HepG2 (cell line): ENCODE measurements around the gene ELAC2. TPM values are rescaled to one million over a fixed set of nuclear protein-coding genes. Genes with fewer than 3 reads are reported as not detected.

Experiments used
- ATAC-seq: fragments of 200-7000 bp; cut with Tn5 transposase; 3 replicates; pipeline ENCODE4 v1.9.1; 2020; ENCODE audit warnings: mild to moderate bottlenecking, moderate library complexity
- BruUV-seq: library from RNA; stranded (reverse); fragments of 400-500 nt; replicated peaks from 2 replicates; lab custom pipeline; 2021; lab: Mats Ljungman, UMichigan
- CTCF ChIA-PET: fragments of 300-600 bp; formaldehyde crosslinking; extraction: SDS; loops from one replicate; lab custom pipeline; 2021; ENCODE audit warnings: low total read pairs, inconsistent platforms, low intra/inter-chr PET ratio; lab: Yijun Ruan, JAX
- POLR2A ChIA-PET: fragments of 350-600 bp; sonication (Branson Sonifier 250); formaldehyde crosslinking; loops from one replicate; lab custom pipeline; 2020; ENCODE audit warnings: antibody characterized with exemption, inconsistent platforms; lab: Yijun Ruan, JAX
- DNase-seq: peaks from one replicate; pipeline ENCODE4 v3.0.0-alpha.2; 2015; ENCODE audit warnings: low spot score
- FAIRE-seq: peaks from 3 replicates; lab custom pipeline; 2011; peaks lifted over from hg19 to GRCh38; lab: Jason Lieb, UNC
- H2AFZ ChIP-seq: one replicate; pipeline ENCODE4 v1.6.1; 2011; ENCODE audit warnings: low read length, inconsistent platforms
- H3K27ac ChIP-seq: fragments of 300-600 bp; 3 replicates; pipeline ENCODE4 v1.8.0; 2011; ENCODE audit warnings: mixed run types, mild to moderate bottlenecking, mixed read lengths, low read length, inconsistent platforms; ENCODE audit not compliant: insufficient read depth; ENCODE audit errors: extremely low read length
- H3K27me3 ChIP-seq, 2 experiments: fragments of 200-600 bp in 1 of 2; 2 replicates in 1 of 2; 3 replicates in 1 of 2; pipeline versions ENCODE4 v1.6.0 to v1.8.0; 2011; ENCODE audit warnings: low read length in 2 of 2, mild to moderate bottlenecking in 2 of 2, moderate library complexity in 2 of 2, inconsistent platforms in 1 of 2; ENCODE audit not compliant: insufficient read depth in 2 of 2, control insufficient read depth in 1 of 2
- H3K36me3 ChIP-seq, 2 experiments: fragments of 200-600 bp in 1 of 2; replicated peaks in 1 of 2; 2 replicates in 1 of 2; 3 replicates in 1 of 2; pipeline versions ENCODE4 v1.5.1 to v1.8.0; 2011; ENCODE audit warnings: low read length in 2 of 2, inconsistent platforms in 1 of 2; ENCODE audit not compliant: insufficient read depth in 2 of 2, control insufficient read depth in 1 of 2
- H3K4me1 ChIP-seq: 2 replicates; pipeline ENCODE4 v1.5.1; 2012; ENCODE audit warnings: low read length, inconsistent platforms; ENCODE audit not compliant: insufficient read depth
- H3K4me2 ChIP-seq: 2 replicates; pipeline ENCODE4 v1.6.0; 2011; ENCODE audit warnings: low read depth, low read length, inconsistent platforms
- H3K4me3 ChIP-seq, 3 experiments: fragments of 200-600 bp in 1 of 3; sonication (generic), shearing (Covaris generic) in 1 of 3; replicated peaks in 1 of 3; 2 replicates each; pipeline ENCODE4 v1.5.1; 2011 to 2016; ENCODE audit warnings: low read length in 3 of 3, inconsistent platforms in 2 of 3, low read depth in 2 of 3, mild to moderate bottlenecking in 2 of 3, control low read depth in 1 of 3, mixed read lengths in 1 of 3; ENCODE audit not compliant: insufficient read depth in 1 of 3
- H3K79me2 ChIP-seq: one replicate; pipeline ENCODE4 v1.6.1; 2011; ENCODE audit warnings: low read length, inconsistent platforms; ENCODE audit not compliant: insufficient read depth
- H3K9ac ChIP-seq: 2 replicates; pipeline ENCODE4 v1.6.0; 2011; ENCODE audit warnings: mild to moderate bottlenecking, low read depth, low read length, inconsistent platforms; ENCODE audit not compliant: insufficient read depth
- H3K9me3 ChIP-seq: 2 replicates; pipeline ENCODE4 v1.5.1; 2012; ENCODE audit warnings: mild to moderate bottlenecking, low read length
- H4K20me1 ChIP-seq: 2 replicates; pipeline ENCODE4 v1.6.0; 2011; ENCODE audit warnings: inconsistent platforms, mild to moderate bottlenecking, low read length, moderate library complexity; ENCODE audit not compliant: insufficient read depth
- NBN ChIP-seq: fragments of 450-650 bp; conservative IDR thresholded peaks from 2 replicates; pipeline ENCODE4 v1.6.1; 2017
- NONO ChIP-seq, 2 experiments: fragments of 450-650 bp in 1 of 2; sonication (generic) in 1 of 2; formaldehyde crosslinking in 1 of 2; IDR thresholded peaks in 1 of 2; conservative IDR thresholded peaks in 1 of 2; 2 replicates each; pipeline versions ENCODE4 v1.6.1 to v1.8.0; 2017 to 2022; ENCODE audit warnings: mild to moderate bottlenecking in 1 of 2, missing genetic modification reagents in 1 of 2, moderate library complexity in 1 of 2
- YEATS4 ChIP-seq: sonication (generic); formaldehyde crosslinking; IDR thresholded peaks from 2 replicates; pipeline ENCODE4 v1.4.0; 2020; ENCODE audit warnings: missing genetic modification reagents, borderline replicate concordance
- ZFX ChIP-seq: sonication (generic); formaldehyde crosslinking; IDR thresholded peaks from 2 replicates; pipeline ENCODE4 v1.4.0; 2020; ENCODE audit warnings: mild to moderate bottlenecking, low read depth, missing genetic modification reagents, moderate library complexity
- ZNF3 ChIP-seq: IDR thresholded peaks from 2 replicates; pipeline ENCODE4 v1.7.0; 2017; ENCODE audit warnings: inconsistent platforms
- WGBS: methylation state at CpG from one replicate; pipeline ENCODE4 v1.1.6; 2017; ENCODE audit warnings: low lambda C conversion rate; 5-methylcytosine and 5-hydroxymethylcytosine counted together
- in situ Hi-C: cut with HindIII; loops from 2 replicates; pipeline ENCODE4 v1.10.0; 2017; ENCODE audit warnings: low pct_unique_long_range_greater_than_20kb; ENCODE audit not compliant: extremely low pct_ligation_motif_present
- intact Hi-C: fragments of 100-400 bp; cut with micrococcal nuclease; formaldehyde crosslinking; loops from one replicate; pipeline ENCODE4 v1.10.0; 2022; ENCODE audit not compliant: unreplicated experiment
- polyA plus RNA-seq, 8 experiments: library from polyadenylated mRNA; depleted of rRNA in 3 of 8; stranded (reverse) in 7 of 8; unstranded in 1 of 8; fragments of >200 nt; fragmentation: Illumina TruSeq in 4 of 8; extraction: Trizol in 4 of 8; gene quantifications; 2 replicates each; pipeline versions ENCODE4 v1.2.1 to v1.2.3, GENCODE V29; 2011 to 2016; ENCODE audit warnings: low read depth in 4 of 8, missing spikeins in 1 of 8, mixed read lengths in 1 of 8; ENCODE audit not compliant: insufficient read depth in 1 of 8
- total RNA-seq, 5 experiments: library from RNA; depleted of rRNA; stranded (reverse); fragments of >200 nt; fragmentation: Illumina TruSeq; extraction: Trizol; gene quantifications; 2 replicates each; pipeline ENCODE4 v1.2.3, GENCODE V29; 2016; ENCODE audit warnings: low read depth in 1 of 5
- TF ChIP-seq, protein P1 (sequence below): IDR thresholded peaks from 2 replicates; pipeline ENCODE4 v1.6.1; 2016; ENCODE audit warnings: missing compliant biosample characterization, missing genetic modification reagents, borderline replicate concordance
- TF ChIP-seq, protein P2 (sequence below): sonication (generic); formaldehyde crosslinking; IDR thresholded peaks from 2 replicates; pipeline ENCODE4 v1.8.1; 2023; ENCODE audit warnings: missing genetic modification reagents, inconsistent platforms, borderline replicate concordance

Gene ELAC2
- total and polyA plus RNA-seq, 2 of the 13 experiments (the other 11 are each of a cell fraction or from before 2014, with no cell fraction given): 35.6 to 50.4 TPM

DNA sequence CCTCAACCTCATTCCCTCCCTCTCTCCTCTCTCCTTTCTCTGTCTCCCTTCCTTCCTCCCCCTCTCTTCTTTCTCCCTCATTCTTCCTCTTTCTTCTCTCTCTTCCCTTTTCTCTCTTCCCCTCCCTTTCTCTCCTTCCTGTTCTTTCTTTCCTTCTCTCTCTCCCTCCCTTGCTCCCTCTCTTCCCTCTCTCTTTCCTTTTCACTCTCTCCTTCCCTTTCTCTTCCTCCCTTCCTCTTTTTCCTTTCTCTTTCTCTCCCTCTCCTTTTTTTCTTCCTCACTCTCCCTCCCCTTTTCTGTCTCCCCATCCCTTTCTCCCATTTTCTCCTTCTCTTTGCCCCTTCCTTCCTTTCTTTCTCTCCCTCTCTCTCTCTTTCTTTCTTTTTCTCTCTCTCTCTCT, 7.9 kb upstream of the ELAC2 start:
- in situ Hi-C loops: no loop called here
- no peak for FAIRE-seq
- CTCF ChIA-PET: no interaction called here

DNA sequence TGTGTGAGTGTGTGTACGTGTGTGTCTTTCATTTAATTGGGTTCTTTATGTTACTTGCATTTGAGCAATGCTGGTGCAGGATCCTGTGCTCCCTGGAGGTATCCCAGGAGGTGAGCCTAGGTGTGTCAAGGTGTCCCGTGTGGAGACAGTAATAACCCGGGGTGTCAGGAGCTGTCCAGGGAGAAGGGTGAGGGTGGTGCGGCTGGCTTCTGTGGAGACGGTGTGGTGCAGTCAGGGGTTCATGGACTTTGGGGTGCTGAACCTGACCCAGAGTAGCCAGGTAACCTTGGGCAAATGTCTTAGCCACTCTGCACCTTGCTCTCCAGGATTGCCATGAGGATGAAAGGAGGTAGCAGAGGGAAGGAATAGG, 7.4 kb upstream of the ELAC2 start:
- Histone ChIP-seq H3K36me3 (no peaks in the 10 kb centered on the region), H4K20me1 (no peaks in the 10 kb centered on the region), H2AFZ (no peak overlapping the region), H3K9ac (no peak overlapping the region), H3K79me2 (no peaks in the 10 kb centered on the region), H3K9me3 (no peaks in the 10 kb centered on the region), H3K4me3 (no peak overlapping the region; a peak in 1 of 6 replicates), H3K4me2 (no peak overlapping the region), H3K27ac (no peak overlapping the region), H3K4me1 (peaks cover 23% of the 10 kb centered on the region), H3K27me3 (peaks cover 0 to 8% of the 10 kb centered on the region in 2 experiments; a peak in 2 of 5 replicates)
- TF ChIP-seq, protein P1, sequence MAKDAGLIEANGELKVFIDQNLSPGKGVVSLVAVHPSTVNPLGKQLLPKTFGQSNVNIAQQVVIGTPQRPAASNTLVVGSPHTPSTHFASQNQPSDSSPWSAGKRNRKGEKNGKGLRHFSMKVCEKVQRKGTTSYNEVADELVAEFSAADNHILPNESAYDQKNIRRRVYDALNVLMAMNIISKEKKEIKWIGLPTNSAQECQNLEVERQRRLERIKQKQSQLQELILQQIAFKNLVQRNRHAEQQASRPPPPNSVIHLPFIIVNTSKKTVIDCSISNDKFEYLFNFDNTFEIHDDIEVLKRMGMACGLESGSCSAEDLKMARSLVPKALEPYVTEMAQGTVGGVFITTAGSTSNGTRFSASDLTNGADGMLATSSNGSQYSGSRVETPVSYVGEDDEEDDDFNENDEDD (CRISPR knock-in tag): no peak
- TF ChIP-seq YEATS4 (CRISPR knock-in tag): no peak
- TF ChIP-seq ZNF3 (CRISPR knock-in tag): no peak
- TF ChIP-seq ZFX (CRISPR knock-in tag): no peak
- TF ChIP-seq, protein P2, sequence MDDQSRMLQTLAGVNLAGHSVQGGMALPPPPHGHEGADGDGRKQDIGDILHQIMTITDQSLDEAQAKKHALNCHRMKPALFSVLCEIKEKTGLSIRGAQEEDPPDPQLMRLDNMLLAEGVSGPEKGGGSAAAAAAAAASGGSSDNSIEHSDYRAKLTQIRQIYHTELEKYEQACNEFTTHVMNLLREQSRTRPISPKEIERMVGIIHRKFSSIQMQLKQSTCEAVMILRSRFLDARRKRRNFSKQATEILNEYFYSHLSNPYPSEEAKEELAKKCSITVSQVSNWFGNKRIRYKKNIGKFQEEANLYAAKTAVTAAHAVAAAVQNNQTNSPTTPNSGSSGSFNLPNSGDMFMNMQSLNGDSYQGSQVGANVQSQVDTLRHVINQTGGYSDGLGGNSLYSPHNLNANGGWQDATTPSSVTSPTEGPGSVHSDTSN (CRISPR knock-in tag): no peak
- 3% methylated on average over 3 of the region's 5 CpGs for WGBS
- in situ Hi-C loops: no loop called here
- ChIA-PET CTCF (no interaction called here), POLR2A (no interaction called here)
- BruUV-seq: no TSS peak
- DNase-seq (no peak), FAIRE-seq (no peak), ATAC-seq (peak; percentile 22; the same call in 2 of the 3 replicates)
- intact Hi-C loops: no loop called here

More for the DNA sequence above, 7.9 kb upstream of the ELAC2 start:
- no peak overlapping the region for H3K27ac ChIP-seq
- no TSS peak for BruUV-seq
- TF ChIP-seq NONO (IDR thresholded peaks at IDR 0.05) (0 out of 2 replicates have a peak, but pooled peaks have one; percentile 34), NONO (CRISPR knock-in tag; conservative IDR thresholded peaks at IDR 0.05) (no peak), NBN (no peak)
- no peak overlapping the region for H3K9ac ChIP-seq
- H2AFZ ChIP-seq: no peak overlapping the region
- no peak overlapping the region for H3K4me3 ChIP-seq
- H3K79me2 ChIP-seq: no peaks in the 10 kb centered on the region
- no peaks in the 10 kb centered on the region for H3K36me3 ChIP-seq
- DNase-seq (no peak), ATAC-seq (no peak)
- no peaks in the 10 kb centered on the region for H3K9me3 ChIP-seq
- peaks cover 23% of the 10 kb centered on the region for H3K4me1 ChIP-seq
- H3K27me3 ChIP-seq: peaks cover 0 to 8% of the 10 kb centered on the region in 2 experiments; a peak in 2 of 5 replicates
- POLR2A ChIA-PET: no interaction called here
- no peak overlapping the region for H3K4me2 ChIP-seq
- H4K20me1 ChIP-seq: no peaks in the 10 kb centered on the region
- intact Hi-C loops: no loop called here
